K562 (cell line): ENCODE data around the gene ACACB.

ENCODE experiments used
- ADNP ChIP-seq: fragments of 200-800 bp; sonication (Bioruptor generic); IDR thresholded peaks from 2 replicates; pipeline ENCODE4 v1.6.1; 2016; ENCODE audit warnings: missing genetic modification characterization, missing compliant biosample characterization
- CEBPB ChIP-seq: fragments of 450-650 bp; IDR thresholded peaks from 2 replicates; pipeline ENCODE4 v1.6.1; 2016; ENCODE audit warnings: missing genetic modification characterization, missing compliant biosample characterization
- CHCHD3 ChIP-seq: fragments of 250-450 bp; sonication (Bioruptor Pico); IDR thresholded peaks from 2 replicates; pipeline ENCODE4 v2.1.2; 2022; ENCODE audit warnings: mild to moderate bottlenecking
- CREBBP ChIP-seq: IDR thresholded peaks from one replicate; pipeline ENCODE4 v1.6.1; 2012; ENCODE audit warnings: low read depth, mild to moderate bottlenecking, control low read depth, inconsistent platforms, low read length
- GABPB1 ChIP-seq: sonication (generic); formaldehyde crosslinking; IDR thresholded peaks from 2 replicates; pipeline ENCODE4 v1.8.0; 2022; ENCODE audit warnings: mild to moderate bottlenecking, missing genetic modification reagents
- SMC3 ChIP-seq: conservative IDR thresholded peaks from 2 replicates; pipeline ENCODE4 v1.6.1; 2011; ENCODE audit warnings: low read depth, low read length, improper control_type of control experiment; ENCODE audit not compliant: insufficient read depth
- TF ChIP-seq, protein P1 (sequence below): fragments of 150-350 bp; conservative IDR thresholded peaks from 2 replicates; pipeline ENCODE4 v1.6.1; 2014; ENCODE audit warnings: low read length
- TF ChIP-seq, protein P2 (sequence below): fragments of 250-450 bp; sonication (Bioruptor Pico); IDR thresholded peaks from 2 replicates; pipeline ENCODE4 v1.5.0; 2021
- TF ChIP-seq, protein P3 (sequence below): fragments of 250-450 bp; sonication (Bioruptor Pico); IDR thresholded peaks from 2 replicates; pipeline ENCODE4 v1.9.0; 2021; ENCODE audit warnings: mild to moderate bottlenecking

DNA sequence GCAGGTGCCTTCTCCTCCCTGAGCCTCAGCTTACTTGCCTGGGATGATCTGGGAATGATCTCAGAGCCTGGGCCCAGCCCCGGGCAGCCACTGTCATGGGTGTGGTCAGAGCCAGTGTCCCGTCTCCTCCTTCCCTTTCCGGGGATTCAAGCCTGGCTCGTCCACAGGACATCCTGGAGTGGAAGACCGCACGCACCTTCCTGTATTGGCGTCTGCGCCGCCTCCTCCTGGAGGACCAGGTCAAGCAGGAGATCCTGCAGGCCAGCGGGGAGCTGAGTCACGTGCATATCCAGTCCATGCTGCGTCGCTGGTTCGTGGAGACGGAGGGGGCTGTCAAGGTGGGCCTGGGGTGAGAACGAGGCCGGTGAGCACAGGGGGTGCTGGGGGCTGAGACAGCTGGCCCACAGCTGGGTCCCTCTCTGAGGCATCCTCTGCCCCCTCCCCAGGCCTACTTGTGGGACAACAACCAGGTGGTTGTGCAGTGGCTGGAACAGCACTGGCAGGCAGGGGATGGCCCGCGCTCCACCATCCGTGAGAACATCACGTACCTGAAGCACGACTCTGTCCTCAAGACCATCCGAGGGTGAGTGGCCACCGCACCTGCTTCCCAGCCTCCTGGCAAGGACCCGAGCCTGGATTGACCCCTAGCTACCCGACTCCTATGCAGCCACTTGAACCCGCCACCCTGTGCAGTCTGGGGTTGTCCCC is 148.7 kb downstream of the ACACB start:
- TF ChIP-seq CEBPB (tag) (no peak), SMC3 (no peak), CREBBP (no peak), ADNP (tag) (no peak), CHCHD3 (CRISPR knock-in tag) (no peak), GABPB1 (CRISPR knock-in tag) (no peak)
- TF ChIP-seq, protein P1, sequence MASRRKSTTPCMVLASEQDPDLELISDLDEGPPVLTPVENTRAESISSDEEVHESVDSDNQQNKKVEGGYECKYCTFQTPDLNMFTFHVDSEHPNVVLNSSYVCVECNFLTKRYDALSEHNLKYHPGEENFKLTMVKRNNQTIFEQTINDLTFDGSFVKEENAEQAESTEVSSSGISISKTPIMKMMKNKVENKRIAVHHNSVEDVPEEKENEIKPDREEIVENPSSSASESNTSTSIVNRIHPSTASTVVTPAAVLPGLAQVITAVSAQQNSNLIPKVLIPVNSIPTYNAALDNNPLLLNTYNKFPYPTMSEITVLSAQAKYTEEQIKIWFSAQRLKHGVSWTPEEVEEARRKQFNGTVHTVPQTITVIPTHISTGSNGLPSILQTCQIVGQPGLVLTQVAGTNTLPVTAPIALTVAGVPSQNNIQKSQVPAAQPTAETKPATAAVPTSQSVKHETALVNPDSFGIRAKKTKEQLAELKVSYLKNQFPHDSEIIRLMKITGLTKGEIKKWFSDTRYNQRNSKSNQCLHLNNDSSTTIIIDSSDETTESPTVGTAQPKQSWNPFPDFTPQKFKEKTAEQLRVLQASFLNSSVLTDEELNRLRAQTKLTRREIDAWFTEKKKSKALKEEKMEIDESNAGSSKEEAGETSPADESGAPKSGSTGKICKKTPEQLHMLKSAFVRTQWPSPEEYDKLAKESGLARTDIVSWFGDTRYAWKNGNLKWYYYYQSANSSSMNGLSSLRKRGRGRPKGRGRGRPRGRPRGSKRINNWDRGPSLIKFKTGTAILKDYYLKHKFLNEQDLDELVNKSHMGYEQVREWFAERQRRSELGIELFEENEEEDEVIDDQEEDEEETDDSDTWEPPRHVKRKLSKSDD, result no peak
- TF ChIP-seq, protein P2, sequence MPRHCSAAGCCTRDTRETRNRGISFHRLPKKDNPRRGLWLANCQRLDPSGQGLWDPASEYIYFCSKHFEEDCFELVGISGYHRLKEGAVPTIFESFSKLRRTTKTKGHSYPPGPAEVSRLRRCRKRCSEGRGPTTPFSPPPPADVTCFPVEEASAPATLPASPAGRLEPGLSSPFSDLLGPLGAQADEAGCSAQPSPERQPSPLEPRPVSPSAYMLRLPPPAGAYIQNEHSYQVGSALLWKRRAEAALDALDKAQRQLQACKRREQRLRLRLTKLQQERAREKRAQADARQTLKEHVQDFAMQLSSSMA, result no peak
- TF ChIP-seq, protein P3, sequence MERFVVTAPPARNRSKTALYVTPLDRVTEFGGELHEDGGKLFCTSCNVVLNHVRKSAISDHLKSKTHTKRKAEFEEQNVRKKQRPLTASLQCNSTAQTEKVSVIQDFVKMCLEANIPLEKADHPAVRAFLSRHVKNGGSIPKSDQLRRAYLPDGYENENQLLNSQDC, result no peak
